ENCODE results near the gene GPR35.

GPR35 gene

GRCh38 chr2:240635998-240636547, 10.8 kb downstream of the GPR35 start:
- POLR2A ChIA-PET = no interaction called here
- CTCF ChIA-PET = interaction anchor here (0.7 kb wide), 1 partner anchor 1024 kb away, joined by 3 read pairs; no protein-coding TSS in a partner anchor
- TF ChIP-seq HDGF (IDR thresholded peaks at IDR 0.05; ENCODE audit: borderline replicate concordance) = no peak
- no peak for TF ChIP-seq CTBP1 (IDR thresholded peaks at IDR 0.05; ENCODE audit: borderline replicate concordance)
- no peak for TF ChIP-seq FOXM1 (IDR thresholded peaks at IDR 0.05; ENCODE audit: borderline replicate concordance)
- no peak for DNase-seq (ENCODE audit: extremely low spot score)

DNA sequence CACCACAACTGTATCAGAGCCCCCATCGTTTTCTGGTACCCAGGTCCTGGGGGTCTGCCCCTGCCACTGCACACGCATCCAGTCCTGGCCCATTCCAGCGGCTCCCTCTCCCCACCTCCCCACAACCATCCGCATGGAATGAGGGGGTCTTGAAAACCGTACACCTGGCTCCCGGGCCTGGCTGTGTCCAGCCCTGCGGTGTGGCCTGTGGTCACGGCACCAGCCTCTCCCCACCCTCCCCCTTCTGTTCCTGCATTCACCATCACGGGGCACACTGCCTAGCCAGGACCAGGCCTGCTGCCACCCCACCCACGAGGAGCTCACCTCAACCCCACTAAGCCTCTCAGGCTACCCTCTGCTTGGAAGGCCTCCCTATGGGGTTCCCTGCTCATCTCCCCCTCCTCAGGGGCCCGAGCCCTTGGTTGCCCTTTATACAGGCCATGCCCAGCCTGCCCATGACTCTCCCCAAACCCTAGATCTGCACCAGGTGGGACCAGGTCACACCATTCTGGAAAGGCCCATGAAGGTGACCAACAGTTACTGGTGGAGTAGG, 11.4 kb downstream of the GPR35 start:
- ChIA-PET POLR2A (no interaction called here), CTCF (no interaction called here)
- TF ChIP-seq ARNT (IDR thresholded peaks at IDR 0.05) = no peak
- TF ChIP-seq SUZ12 (IDR thresholded peaks at IDR 0.05) = no peak
- TF ChIP-seq TARDBP (IDR thresholded peaks at IDR 0.05) = no peak
- no peak for TF ChIP-seq HDGF (IDR thresholded peaks at IDR 0.05; ENCODE audit: borderline replicate concordance)
- TF ChIP-seq FOXA1 (IDR thresholded peaks at IDR 0.05) = no peak
- no peak for TF ChIP-seq SP1 (IDR thresholded peaks at IDR 0.05)
- no peak for TF ChIP-seq PKNOX1 (IDR thresholded peaks at IDR 0.05)
- TF ChIP-seq FOXM1 (IDR thresholded peaks at IDR 0.05; ENCODE audit: borderline replicate concordance) = no peak
- no peak for TF ChIP-seq ZNF384 (IDR thresholded peaks at IDR 0.05)
- no peak for TF ChIP-seq CTBP1 (IDR thresholded peaks at IDR 0.05; ENCODE audit: borderline replicate concordance)
- TF ChIP-seq BHLHE40 (IDR thresholded peaks at IDR 0.05; ENCODE audit: borderline replicate concordance) = no peak
- TF ChIP-seq ELF4 (IDR thresholded peaks at IDR 0.05) = no peak
- TF ChIP-seq LEF1 (IDR thresholded peaks at IDR 0.05; ENCODE audit: borderline replicate concordance) = no peak
- no peak for TF ChIP-seq NFRKB (IDR thresholded peaks at IDR 0.05)
- TF ChIP-seq L3MBTL2 (conservative IDR thresholded peaks at IDR 0.05) = no peak
- TF ChIP-seq FOXK2 (IDR thresholded peaks at IDR 0.05) = no peak
- DNase-seq (ENCODE audit: extremely low spot score) = no peak

- POLR2A ChIA-PET = no interaction called here
Observed at GRCh38 chr2:240637116-240637900, 12.0 kb downstream of the GPR35 start.

GRCh38 chr2:240637901-240638345, 12.6 kb downstream of the GPR35 start:
- TF ChIP-seq PKNOX1 (IDR thresholded peaks at IDR 0.05) = no peak
- no peak for TF ChIP-seq ELF4 (IDR thresholded peaks at IDR 0.05)
- TF ChIP-seq TARDBP (IDR thresholded peaks at IDR 0.05) = no peak
- TF ChIP-seq ARNT (IDR thresholded peaks at IDR 0.05) = no peak
- no peak for TF ChIP-seq LEF1 (IDR thresholded peaks at IDR 0.05; ENCODE audit: borderline replicate concordance)
- TF ChIP-seq FOXA1 (IDR thresholded peaks at IDR 0.05) = no peak
- TF ChIP-seq L3MBTL2 (conservative IDR thresholded peaks at IDR 0.05) = no peak
- no peak for TF ChIP-seq SUZ12 (IDR thresholded peaks at IDR 0.05)
- no peak for TF ChIP-seq FOXM1 (IDR thresholded peaks at IDR 0.05; ENCODE audit: borderline replicate concordance)
- no peak for TF ChIP-seq SP1 (IDR thresholded peaks at IDR 0.05)
- TF ChIP-seq FOXK2 (IDR thresholded peaks at IDR 0.05) = no peak
- DNase-seq (ENCODE audit: extremely low spot score) = no peak
- ChIA-PET CTCF (no interaction called here), POLR2A (no interaction called here)

More at GRCh38 chr2:240637116-240637900, 12.0 kb downstream of the GPR35 start:
- DNase-seq (ENCODE audit: extremely low spot score) = no peak
- TF ChIP-seq LEF1 (IDR thresholded peaks at IDR 0.05; ENCODE audit: borderline replicate concordance) (no peak), BHLHE40 (IDR thresholded peaks at IDR 0.05; ENCODE audit: borderline replicate concordance) (no peak), L3MBTL2 (conservative IDR thresholded peaks at IDR 0.05) (no peak), NFRKB (IDR thresholded peaks at IDR 0.05) (no peak), CTBP1 (IDR thresholded peaks at IDR 0.05; ENCODE audit: borderline replicate concordance) (no peak), FOXA1 (IDR thresholded peaks at IDR 0.05) (no peak), TARDBP (IDR thresholded peaks at IDR 0.05) (no peak), SUZ12 (IDR thresholded peaks at IDR 0.05) (no peak), FOXK2 (IDR thresholded peaks at IDR 0.05) (no peak)
- CTCF ChIA-PET = no interaction called here

DNA sequence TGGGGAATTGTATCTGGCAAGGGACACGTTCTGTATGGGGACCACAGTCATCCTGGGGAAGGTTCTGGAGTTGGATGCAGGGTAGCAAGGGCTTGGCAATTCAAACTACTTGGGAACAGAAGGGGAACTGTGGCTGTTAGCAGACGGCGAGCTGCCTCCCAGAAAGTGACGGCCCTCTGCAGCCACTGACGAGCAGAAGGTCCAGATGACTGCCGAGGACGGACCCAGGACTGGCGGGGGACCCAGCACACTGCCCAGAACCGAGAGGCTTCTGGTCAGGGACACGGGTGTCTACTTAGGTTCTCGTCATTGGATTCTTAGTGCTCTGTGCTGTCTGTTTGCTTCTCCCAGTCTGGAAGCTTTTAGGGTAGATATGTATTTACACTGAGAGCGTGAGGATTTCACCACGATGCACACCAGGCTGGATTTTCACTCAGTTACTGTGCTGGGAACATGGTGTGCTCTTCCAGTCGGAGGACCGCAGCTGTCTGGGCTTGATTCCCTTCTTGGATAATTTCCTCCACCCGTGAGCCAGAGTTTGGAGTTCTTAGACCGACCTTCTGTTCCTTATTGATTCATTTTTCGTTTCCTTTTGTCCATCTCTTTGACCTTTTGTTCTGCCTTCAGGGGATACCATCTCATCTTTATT, 13.4 kb downstream of the GPR35 start:
- DNase-seq (ENCODE audit: extremely low spot score) = no peak
- CTCF ChIA-PET = no interaction called here
- TF ChIP-seq SP1 (IDR thresholded peaks at IDR 0.05) (no peak), CTBP1 (IDR thresholded peaks at IDR 0.05; ENCODE audit: borderline replicate concordance) (no peak), NFRKB (IDR thresholded peaks at IDR 0.05) (no peak), FOXM1 (IDR thresholded peaks at IDR 0.05; ENCODE audit: borderline replicate concordance) (no peak), TARDBP (IDR thresholded peaks at IDR 0.05) (no peak), PKNOX1 (IDR thresholded peaks at IDR 0.05) (no peak), ELF4 (IDR thresholded peaks at IDR 0.05) (no peak), BHLHE40 (IDR thresholded peaks at IDR 0.05; ENCODE audit: borderline replicate concordance) (no peak), FOXA1 (IDR thresholded peaks at IDR 0.05) (no peak), SUZ12 (IDR thresholded peaks at IDR 0.05) (no peak), LEF1 (IDR thresholded peaks at IDR 0.05; ENCODE audit: borderline replicate concordance) (no peak), FOXK2 (IDR thresholded peaks at IDR 0.05) (no peak), L3MBTL2 (conservative IDR thresholded peaks at IDR 0.05) (no peak)
- POLR2A ChIA-PET = no interaction called here

All from HEK293T (cell line).